AG04450 (cell line): ENCODE results near the gene ENOX1. TPM values are rescaled to one million over a fixed set of nuclear protein-coding genes. Genes with fewer than 3 reads are reported as not detected.

ENCODE experiments used
- CTCF ChIA-PET: fragments of 300-600, 350-600 bp; formaldehyde crosslinking; extraction: SDS; loops from one replicate; lab custom pipeline; 2022; ENCODE audit warnings: antibody characterized with exemption, inconsistent platforms; lab: Charles Lee
- POLR2A ChIA-PET: fragments of 350-600 bp; formaldehyde crosslinking; extraction: SDS; loops from one replicate; lab custom pipeline; 2021; ENCODE audit warnings: antibody characterized with exemption, inconsistent platforms; lab: Yijun Ruan, JAX
- DNase-seq: peaks from one replicate; pipeline ENCODE4 v3.0.0-alpha.2; 2011; ENCODE audit warnings: low read depth, low spot score
- H3K27ac ChIP-seq: one replicate; pipeline ENCODE4 v1.5.1; 2012; ENCODE audit warnings: low read depth, low read length, control low read depth
- H3K27me3 ChIP-seq: one replicate; pipeline ENCODE4 v1.6.0; 2012; ENCODE audit warnings: low read length; ENCODE audit not compliant: control insufficient read depth, insufficient read depth
- H3K4me3 ChIP-seq: 2 replicates; pipeline ENCODE4 v1.5.1; 2011; ENCODE audit warnings: mild to moderate bottlenecking, low read depth, low read length, control low read depth
- H3K9me3 ChIP-seq: 2 replicates; pipeline ENCODE4 v1.5.1; 2012; ENCODE audit warnings: low read length; ENCODE audit not compliant: control insufficient read depth, insufficient read depth
- CTCF ChIP-seq: IDR thresholded peaks from 2 replicates; pipeline ENCODE4 v1.5.1; 2011; ENCODE audit warnings: low read depth, low read length, control low read depth, inconsistent platforms
- polyA plus RNA-seq: library from polyadenylated mRNA; depleted of rRNA; stranded (reverse); fragments of >200 nt; gene quantifications from 2 replicates; pipeline ENCODE4 v1.2.3, GENCODE V29; 2011

ENOX1 gene
- polyA plus RNA-seq, 1 experiment: 3.9 TPM

- no peaks in the 10 kb centered on the region for H3K9me3 ChIP-seq
- no peak overlapping the region for H3K4me3 ChIP-seq
- ChIA-PET POLR2A (no interaction called here), CTCF (no interaction called here)
- no peak overlapping the region for H3K27ac ChIP-seq
- no peak for TF ChIP-seq CTCF
- H3K27me3 ChIP-seq: no peaks in the 10 kb centered on the region
- DNase-seq: no peak
These were observed 424.2 kb downstream of the ENOX1 start for GRCh38 chr13:43362556-43362955.

DNA sequence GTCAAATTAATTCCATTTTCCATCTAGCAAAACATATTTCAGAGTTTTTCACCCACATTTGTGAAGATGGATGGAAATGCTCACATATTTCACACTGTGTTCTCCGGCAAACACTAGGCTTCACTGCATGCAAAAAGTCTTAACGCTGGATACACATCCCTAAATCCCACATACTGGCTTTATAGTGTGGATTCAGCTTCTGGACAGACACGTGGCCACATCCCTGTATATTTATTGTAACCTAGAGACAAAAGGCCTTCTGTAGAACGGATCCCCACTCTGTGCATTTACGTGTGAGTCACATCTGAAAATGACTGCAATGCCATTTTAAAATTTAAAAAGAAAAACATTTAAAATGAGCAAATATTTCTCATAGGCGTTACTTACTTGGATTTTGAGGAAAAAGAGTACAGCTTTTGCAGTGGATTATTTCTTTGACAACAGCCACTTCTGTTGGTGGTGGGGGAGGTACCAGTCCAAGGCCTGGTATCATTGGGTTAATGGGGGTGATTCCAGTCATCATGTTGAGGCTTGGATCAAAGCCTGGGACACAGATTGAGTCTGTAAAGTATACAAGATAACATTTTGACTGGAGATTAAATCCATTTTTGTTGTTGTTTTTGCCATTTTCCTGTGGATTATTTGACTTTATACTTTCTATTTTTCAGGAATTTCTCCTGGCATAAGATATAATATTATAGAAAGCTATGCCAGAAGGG, 425.7 kb downstream of the ENOX1 start:
- ChIA-PET CTCF (no interaction called here), POLR2A (no interaction called here)
- DNase-seq: no peak
- TF ChIP-seq CTCF: no peak
- Histone ChIP-seq H3K27ac (no peak overlapping the region), H3K27me3 (no peaks in the 10 kb centered on the region), H3K9me3 (no peaks in the 10 kb centered on the region), H3K4me3 (no peak overlapping the region)

GRCh38 chr13:43360171-43360570, 426.6 kb downstream of the ENOX1 start:
- POLR2A ChIA-PET: no interaction called here
- no peak overlapping the region for H3K27ac ChIP-seq
- CTCF ChIA-PET: no interaction called here
- TF ChIP-seq CTCF: no peak
- H3K9me3 ChIP-seq: no peaks in the 10 kb centered on the region
- H3K27me3 ChIP-seq: no peaks in the 10 kb centered on the region
- no peak for DNase-seq
- H3K4me3 ChIP-seq: no peak overlapping the region

- CTCF ChIA-PET: no interaction called here
- TF ChIP-seq CTCF: no peak
- no peak overlapping the region for H3K27ac ChIP-seq
- POLR2A ChIA-PET: interaction anchor here (0.7 kb wide), 1 partner anchor 10 kb away, joined by 3 read pairs; no protein-coding TSS in a partner anchor
- no peaks in the 10 kb centered on the region for H3K27me3 ChIP-seq
- DNase-seq: no peak
- no peak overlapping the region for H3K4me3 ChIP-seq
- no peaks in the 10 kb centered on the region for H3K9me3 ChIP-seq
These were observed 427.2 kb downstream of the ENOX1 start for GRCh38 chr13:43359536-43359935.

DNA sequence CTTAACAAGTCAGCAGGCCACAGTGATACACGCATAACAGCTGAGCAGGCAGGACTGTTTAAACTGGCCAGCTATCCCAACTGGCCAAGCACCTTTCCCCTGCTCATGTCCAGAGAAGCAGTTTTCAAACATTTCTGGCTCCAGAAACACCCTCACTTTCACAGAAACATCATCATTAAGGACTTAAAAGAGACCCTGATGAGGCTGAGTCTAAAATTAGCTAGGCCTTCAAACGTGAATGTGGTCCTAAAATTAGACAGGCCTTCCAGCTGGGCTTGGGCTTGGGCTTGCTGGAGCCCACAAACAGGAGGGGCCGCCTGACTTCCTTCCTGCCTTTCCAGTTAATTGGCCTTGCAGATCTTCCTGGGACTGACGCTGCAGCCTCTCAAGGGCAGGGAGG, 429.2 kb downstream of the ENOX1 start:
- Histone ChIP-seq H3K4me3 (no peak overlapping the region), H3K9me3 (no peaks in the 10 kb centered on the region), H3K27me3 (no peaks in the 10 kb centered on the region), H3K27ac (no peak overlapping the region)
- ChIA-PET CTCF (interaction anchor here (0.6 kb wide), 1 partner anchor 428 kb away, joined by 6 read pairs; no protein-coding TSS in a partner anchor), POLR2A (no interaction called here)
- no peak for TF ChIP-seq CTCF
- no peak for DNase-seq
